ENCODE results near the gene SNCAIP. TPM values are rescaled to one million over a fixed set of nuclear protein-coding genes. Genes with fewer than 3 reads are reported as not detected.

Gene SNCAIP
- total RNA-seq, 2 donors from 2014 or later = not detected

- DNase-seq (no peak), ATAC-seq (replicated peaks in 1 of 2) (no peak)
- Mint-ChIP-seq H3K27me3 (ENCODE audit: low read depth) (no peaks in the 10 kb centered on the region), H3K27ac (no peak overlapping the region), H3K4me1 (ENCODE audit: low read depth) (no peaks in the 10 kb centered on the region), H3K9me3 (no peaks in the 10 kb centered on the region), H3K36me3 (ENCODE audit: insufficient read depth in 2 of 2) (no peaks in the 10 kb centered on the region), H3K4me3 (no peak overlapping the region)
Observed at GRCh38 chr5:122458278-122458872, 146.3 kb downstream of the SNCAIP start.

- H3K4me3 Mint-ChIP-seq = no peak overlapping the region
- H3K27ac Mint-ChIP-seq = no peak overlapping the region
- DNase-seq = no peak
- no peaks in the 10 kb centered on the region for H3K9me3 Mint-ChIP-seq
- no peaks in the 10 kb centered on the region for H3K36me3 Mint-ChIP-seq (ENCODE audit: insufficient read depth in 2 of 2)
- no peaks in the 10 kb centered on the region for H3K4me1 Mint-ChIP-seq (ENCODE audit: low read depth)
- no peak for ATAC-seq (replicated peaks in 1 of 2)
- no peaks in the 10 kb centered on the region for H3K27me3 Mint-ChIP-seq (ENCODE audit: low read depth)
Observed at GRCh38 chr5:122462486-122462885, 150.4 kb downstream of the SNCAIP start.

- no peak overlapping the region for H3K4me3 Mint-ChIP-seq
- H3K27ac Mint-ChIP-seq = no peak overlapping the region
- H3K4me1 Mint-ChIP-seq (ENCODE audit: low read depth) = no peaks in the 10 kb centered on the region
- H3K9me3 Mint-ChIP-seq = no peaks in the 10 kb centered on the region
- ATAC-seq (replicated peaks in 1 of 2) (no peak), DNase-seq (no peak)
- no peaks in the 10 kb centered on the region for H3K36me3 Mint-ChIP-seq (ENCODE audit: insufficient read depth in 2 of 2)
- H3K27me3 Mint-ChIP-seq (ENCODE audit: low read depth) = no peaks in the 10 kb centered on the region
Observed at GRCh38 chr5:122463221-122463620, 151.2 kb downstream of the SNCAIP start.

GRCh38 chr5:122464191-122464590 lies 152.2 kb downstream of the SNCAIP start:
- H3K4me1 Mint-ChIP-seq (ENCODE audit: low read depth) = no peaks in the 10 kb centered on the region
- H3K27ac Mint-ChIP-seq = no peak overlapping the region
- no peaks in the 10 kb centered on the region for H3K9me3 Mint-ChIP-seq
- DNase-seq = no peak
- no peak overlapping the region for H3K4me3 Mint-ChIP-seq
- no peak for ATAC-seq (replicated peaks in 1 of 2)
- H3K27me3 Mint-ChIP-seq (ENCODE audit: low read depth) = no peaks in the 10 kb centered on the region
- no peaks in the 10 kb centered on the region for H3K36me3 Mint-ChIP-seq (ENCODE audit: insufficient read depth in 2 of 2)

GRCh38 chr5:122465031-122465577 lies 153.1 kb downstream of the SNCAIP start:
- no peak overlapping the region for H3K4me3 Mint-ChIP-seq
- no peaks in the 10 kb centered on the region for H3K9me3 Mint-ChIP-seq
- no peak for ATAC-seq (replicated peaks in 1 of 2)
- no peaks in the 10 kb centered on the region for H3K36me3 Mint-ChIP-seq (ENCODE audit: insufficient read depth in 2 of 2)
- H3K4me1 Mint-ChIP-seq (ENCODE audit: low read depth) = no peaks in the 10 kb centered on the region
- DNase-seq = no peak
- H3K27ac Mint-ChIP-seq = no peak overlapping the region
- H3K27me3 Mint-ChIP-seq (ENCODE audit: low read depth) = no peaks in the 10 kb centered on the region

GRCh38 chr5:122465994-122466393 lies 154.0 kb downstream of the SNCAIP start:
- Mint-ChIP-seq H3K9me3 (no peaks in the 10 kb centered on the region), H3K4me3 (no peak overlapping the region), H3K27me3 (ENCODE audit: low read depth) (no peaks in the 10 kb centered on the region), H3K27ac (no peak overlapping the region), H3K36me3 (ENCODE audit: insufficient read depth in 2 of 2) (no peaks in the 10 kb centered on the region), H3K4me1 (ENCODE audit: low read depth) (no peaks in the 10 kb centered on the region)
- ATAC-seq (replicated peaks in 1 of 2) (no peak), DNase-seq (no peak)

- Mint-ChIP-seq H3K27ac (no peak overlapping the region), H3K4me3 (no peak overlapping the region), H3K9me3 (no peaks in the 10 kb centered on the region), H3K36me3 (ENCODE audit: insufficient read depth in 2 of 2) (no peaks in the 10 kb centered on the region), H3K4me1 (ENCODE audit: low read depth) (no peaks in the 10 kb centered on the region), H3K27me3 (ENCODE audit: low read depth) (no peaks in the 10 kb centered on the region)
- no peak for DNase-seq
- ATAC-seq (replicated peaks in 1 of 2) = no peak
Observed at GRCh38 chr5:122468351-122469116, 156.5 kb downstream of the SNCAIP start.

- DNase-seq = no peak
- H3K27me3 Mint-ChIP-seq (ENCODE audit: low read depth) = no peaks in the 10 kb centered on the region
- no peaks in the 10 kb centered on the region for H3K4me1 Mint-ChIP-seq (ENCODE audit: low read depth)
- no peaks in the 10 kb centered on the region for H3K36me3 Mint-ChIP-seq (ENCODE audit: insufficient read depth in 2 of 2)
- no peak overlapping the region for H3K4me3 Mint-ChIP-seq
- no peak for ATAC-seq (replicated peaks in 1 of 2)
- H3K27ac Mint-ChIP-seq = no peak overlapping the region
- no peaks in the 10 kb centered on the region for H3K9me3 Mint-ChIP-seq
Observed at GRCh38 chr5:122469384-122469919, 157.4 kb downstream of the SNCAIP start.

- Mint-ChIP-seq H3K9me3 (no peaks in the 10 kb centered on the region), H3K4me1 (ENCODE audit: low read depth) (no peaks in the 10 kb centered on the region), H3K4me3 (no peak overlapping the region), H3K36me3 (ENCODE audit: insufficient read depth in 2 of 2) (no peaks in the 10 kb centered on the region), H3K27ac (no peak overlapping the region), H3K27me3 (ENCODE audit: low read depth) (no peaks in the 10 kb centered on the region)
- ATAC-seq (replicated peaks in 1 of 2) (no peak), DNase-seq (no peak)
Observed at GRCh38 chr5:122470365-122470764, 158.3 kb downstream of the SNCAIP start.

GRCh38 chr5:122471031-122471751 lies 159.2 kb downstream of the SNCAIP start:
- no peak overlapping the region for H3K27ac Mint-ChIP-seq
- no peak overlapping the region for H3K4me3 Mint-ChIP-seq
- ATAC-seq (replicated peaks in 1 of 2) = no peak
- no peaks in the 10 kb centered on the region for H3K9me3 Mint-ChIP-seq
- H3K27me3 Mint-ChIP-seq (ENCODE audit: low read depth) = no peaks in the 10 kb centered on the region
- no peaks in the 10 kb centered on the region for H3K4me1 Mint-ChIP-seq (ENCODE audit: low read depth)
- no peak for DNase-seq
- H3K36me3 Mint-ChIP-seq (ENCODE audit: insufficient read depth in 2 of 2) = no peaks in the 10 kb centered on the region

- Mint-ChIP-seq H3K9me3 (no peaks in the 10 kb centered on the region), H3K4me1 (ENCODE audit: low read depth) (no peaks in the 10 kb centered on the region), H3K27ac (no peak overlapping the region), H3K27me3 (ENCODE audit: low read depth) (no peaks in the 10 kb centered on the region), H3K36me3 (ENCODE audit: insufficient read depth in 2 of 2) (no peaks in the 10 kb centered on the region), H3K4me3 (no peak overlapping the region)
- DNase-seq = no peak
- no peak for ATAC-seq (replicated peaks in 1 of 2)
Observed at GRCh38 chr5:122471752-122472061, 159.7 kb downstream of the SNCAIP start.

GRCh38 chr5:122473138-122473843 lies 161.3 kb downstream of the SNCAIP start:
- DNase-seq (no peak), ATAC-seq (replicated peaks in 1 of 2) (no peak)
- Mint-ChIP-seq H3K27me3 (ENCODE audit: low read depth) (no peaks in the 10 kb centered on the region), H3K36me3 (ENCODE audit: insufficient read depth in 2 of 2) (no peaks in the 10 kb centered on the region), H3K4me3 (no peak overlapping the region), H3K27ac (no peak overlapping the region), H3K4me1 (ENCODE audit: low read depth) (no peaks in the 10 kb centered on the region), H3K9me3 (no peaks in the 10 kb centered on the region)

GRCh38 chr5:122473941-122474340 lies 161.9 kb downstream of the SNCAIP start:
- no peaks in the 10 kb centered on the region for H3K9me3 Mint-ChIP-seq
- H3K4me3 Mint-ChIP-seq = no peak overlapping the region
- no peaks in the 10 kb centered on the region for H3K4me1 Mint-ChIP-seq (ENCODE audit: low read depth)

More at GRCh38 chr5:122473941-122474340, 161.9 kb downstream of the SNCAIP start:
- DNase-seq (no peak), ATAC-seq (replicated peaks in 1 of 2) (no peak)
- Mint-ChIP-seq H3K27ac (no peak overlapping the region), H3K36me3 (ENCODE audit: insufficient read depth in 2 of 2) (no peaks in the 10 kb centered on the region), H3K27me3 (ENCODE audit: low read depth) (no peaks in the 10 kb centered on the region)

Data from activated T-cell treated with anti-CD3 and anti-CD28 coated beads, Interleukin-2, amount 50 U/mL, for 72 hours (primary cell).